T-helper 9 cell (primary cell): ENCODE measurements around the gene LRRTM2.
"Not testable (repeated sequence)": the region's sequence is repeated elsewhere in the genome, so short reads cannot be mapped to it uniquely, and the experiment has no call there.

Source experiments
- DNase-seq: peaks from one replicate; pipeline ENCODE4 v3.0.0-alpha.2; 2020
- total RNA-seq, 2 donors: gene quantifications; one replicate each; lab custom pipeline; 2026; lab: John Stamatoyannopoulos, UW

LRRTM2 gene, protein sequence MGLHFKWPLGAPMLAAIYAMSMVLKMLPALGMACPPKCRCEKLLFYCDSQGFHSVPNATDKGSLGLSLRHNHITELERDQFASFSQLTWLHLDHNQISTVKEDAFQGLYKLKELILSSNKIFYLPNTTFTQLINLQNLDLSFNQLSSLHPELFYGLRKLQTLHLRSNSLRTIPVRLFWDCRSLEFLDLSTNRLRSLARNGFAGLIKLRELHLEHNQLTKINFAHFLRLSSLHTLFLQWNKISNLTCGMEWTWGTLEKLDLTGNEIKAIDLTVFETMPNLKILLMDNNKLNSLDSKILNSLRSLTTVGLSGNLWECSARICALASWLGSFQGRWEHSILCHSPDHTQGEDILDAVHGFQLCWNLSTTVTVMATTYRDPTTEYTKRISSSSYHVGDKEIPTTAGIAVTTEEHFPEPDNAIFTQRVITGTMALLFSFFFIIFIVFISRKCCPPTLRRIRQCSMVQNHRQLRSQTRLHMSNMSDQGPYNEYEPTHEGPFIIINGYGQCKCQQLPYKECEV
- 0.24 to 0.35 reads per million in 2 donors for total RNA-seq

DNA sequence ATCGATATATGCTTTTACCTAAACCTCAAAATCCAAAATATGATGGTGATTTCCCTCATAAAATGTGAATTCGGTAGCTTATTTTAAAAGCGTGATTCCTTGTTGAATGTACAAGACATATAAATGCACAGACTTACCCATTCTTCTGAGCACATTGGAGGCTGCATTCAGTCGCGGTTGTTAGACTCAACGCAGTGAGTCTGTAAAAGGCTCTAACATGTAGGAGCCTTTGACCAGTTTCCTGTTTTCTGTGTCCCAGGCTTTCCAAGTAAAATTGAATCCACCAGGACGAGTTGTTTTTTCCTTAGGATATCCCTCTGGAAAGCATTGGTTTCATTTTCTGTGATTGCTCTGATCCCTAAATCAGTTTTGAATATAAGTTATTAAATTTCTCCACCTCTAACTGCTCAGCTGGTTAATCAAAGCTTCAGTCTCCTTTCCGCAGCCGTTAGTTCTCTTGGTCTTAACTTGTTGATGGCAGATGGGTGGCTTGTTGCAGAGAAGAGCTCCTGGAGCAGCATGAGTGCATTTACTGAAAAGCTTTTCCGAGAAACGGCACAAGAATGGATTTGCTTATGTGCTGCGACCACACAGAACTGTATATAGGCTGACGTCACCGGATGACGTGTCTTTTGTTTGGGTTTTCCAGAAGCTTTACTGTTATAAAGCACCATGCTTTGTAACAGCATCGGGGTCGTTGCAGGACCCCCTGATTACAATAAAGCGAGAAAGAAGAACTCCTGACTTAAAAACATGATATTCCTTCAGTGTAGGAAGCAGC, at the start of gene LRRTM2:
Gene LRRTM2, minus strand, starts transcription at position 565 of the 781 bp plus-strand sequence. Its CDS starts 424 bp downstream, at position 141.
- no peak for DNase-seq

DNA sequence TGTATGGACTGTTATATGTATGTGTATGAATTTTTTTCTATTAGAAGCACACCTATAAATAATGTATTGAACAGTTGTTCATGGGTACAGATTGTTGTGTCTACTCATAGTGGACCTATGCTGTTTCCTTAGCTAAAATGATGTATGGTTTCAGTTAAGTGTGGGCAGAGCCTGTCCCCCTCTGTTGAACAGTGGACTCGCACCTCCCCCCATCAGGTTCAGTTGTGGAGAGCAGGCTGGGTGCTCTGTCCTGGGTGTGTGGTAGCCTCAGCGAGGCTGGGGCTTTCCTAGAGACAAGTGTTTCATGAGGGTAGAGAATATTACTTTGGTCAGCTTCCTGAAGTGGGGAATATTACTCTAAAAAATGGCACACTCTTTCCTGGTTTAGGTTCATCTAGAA, 47.4 kb upstream of the LRRTM2 start:
- DNase-seq = no peak

DNA sequence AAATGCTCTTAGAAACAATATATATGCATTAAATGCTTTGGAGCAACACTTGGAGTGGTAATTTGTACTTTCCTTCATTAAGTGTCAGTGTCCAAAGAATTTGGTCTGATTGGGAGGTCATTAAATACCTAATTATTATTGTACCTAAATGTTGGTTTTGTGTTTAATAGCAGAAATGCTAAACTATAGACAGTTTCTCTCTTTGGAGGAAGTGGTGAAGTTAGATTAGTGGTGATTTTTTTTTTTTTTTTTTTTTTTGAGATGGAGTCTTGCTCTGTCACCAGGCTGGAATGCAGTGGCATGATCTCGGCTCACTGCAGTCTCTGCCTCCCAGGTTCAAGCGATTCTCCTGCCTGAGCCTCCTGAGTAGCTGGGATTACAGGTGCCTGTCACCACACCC, 46.2 kb upstream of the LRRTM2 start:
- not testable (repeated sequence) for DNase-seq

DNA sequence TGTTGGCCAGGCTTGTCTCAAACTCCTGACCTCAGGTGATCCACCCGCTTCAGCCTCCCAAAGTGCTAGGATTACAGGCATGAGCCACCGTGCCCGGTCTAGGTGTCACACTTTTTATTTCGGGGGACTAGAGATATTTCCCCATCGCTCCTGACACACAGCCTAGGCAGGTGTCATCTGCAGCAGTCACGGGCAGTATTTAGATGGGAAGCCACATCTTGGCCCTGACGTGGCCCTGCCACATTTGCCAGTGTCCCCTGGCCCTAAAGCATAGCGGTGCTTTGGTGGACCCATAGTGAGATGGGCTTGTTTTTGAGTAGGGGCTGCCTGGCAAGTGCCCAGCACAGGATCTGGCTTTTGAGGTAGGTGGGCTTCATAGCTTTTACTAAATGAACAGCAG, 45.0 kb upstream of the LRRTM2 start:
- DNase-seq = no peak

DNA sequence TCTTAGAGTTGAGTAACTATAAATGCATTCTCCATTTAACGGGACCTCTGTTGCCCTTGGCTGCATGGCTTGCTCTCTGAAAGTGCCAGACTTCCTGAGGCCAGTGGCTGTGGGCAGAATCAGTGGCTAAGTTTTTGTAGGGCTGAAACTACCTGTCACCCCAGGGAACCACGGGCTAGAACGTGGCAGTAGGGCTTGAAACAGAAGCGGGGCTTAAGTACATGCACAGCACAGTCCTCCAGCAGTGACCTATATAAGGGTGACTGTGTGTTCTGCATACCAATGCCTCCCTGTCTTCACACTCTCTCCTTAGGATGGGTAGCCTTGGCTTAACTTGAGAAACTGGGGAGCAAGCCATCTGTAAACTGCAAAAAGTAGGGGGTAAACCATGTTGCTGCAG, 43.6 kb upstream of the LRRTM2 start:
- DNase-seq = no peak

DNA sequence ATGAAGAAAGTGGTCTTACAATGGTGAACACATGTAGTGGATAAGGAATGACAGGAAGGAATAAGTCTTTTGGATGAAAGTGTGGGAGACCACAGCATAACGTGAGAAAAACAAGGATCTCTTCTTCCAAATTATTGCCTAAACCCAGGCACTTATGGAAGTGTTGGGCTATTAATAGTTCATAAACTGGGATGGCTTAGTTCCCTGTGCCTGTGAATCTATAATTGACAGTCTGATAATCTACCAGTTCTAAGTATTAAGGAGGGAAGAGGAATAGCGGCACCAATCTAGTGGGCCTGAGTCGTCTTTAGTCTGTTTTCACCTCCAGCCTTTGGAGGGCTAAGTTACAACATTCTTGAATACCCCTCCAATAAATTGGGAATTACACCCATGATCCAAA, 39.2 kb upstream of the LRRTM2 start:
- DNase-seq = no peak

DNA sequence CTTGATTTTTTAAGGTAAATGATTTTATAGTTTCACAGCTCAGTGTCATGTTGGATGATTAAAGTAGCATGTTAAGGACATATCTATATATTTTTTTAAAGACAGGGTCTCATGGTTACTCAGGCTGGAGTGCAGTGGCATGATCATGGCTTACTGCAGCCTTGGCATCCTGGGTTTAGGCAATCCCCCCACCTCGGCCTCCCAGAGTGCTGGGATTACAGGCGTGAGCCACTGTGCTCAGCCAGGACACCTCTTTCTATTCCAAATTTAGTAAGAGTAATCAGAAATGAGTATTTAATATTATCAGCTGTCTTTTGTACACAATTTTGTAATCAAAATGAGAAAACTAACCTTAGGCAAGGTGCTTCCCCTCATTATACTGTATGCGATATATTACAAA, 38.6 kb upstream of the LRRTM2 start:
- DNase-seq = no peak

DNA sequence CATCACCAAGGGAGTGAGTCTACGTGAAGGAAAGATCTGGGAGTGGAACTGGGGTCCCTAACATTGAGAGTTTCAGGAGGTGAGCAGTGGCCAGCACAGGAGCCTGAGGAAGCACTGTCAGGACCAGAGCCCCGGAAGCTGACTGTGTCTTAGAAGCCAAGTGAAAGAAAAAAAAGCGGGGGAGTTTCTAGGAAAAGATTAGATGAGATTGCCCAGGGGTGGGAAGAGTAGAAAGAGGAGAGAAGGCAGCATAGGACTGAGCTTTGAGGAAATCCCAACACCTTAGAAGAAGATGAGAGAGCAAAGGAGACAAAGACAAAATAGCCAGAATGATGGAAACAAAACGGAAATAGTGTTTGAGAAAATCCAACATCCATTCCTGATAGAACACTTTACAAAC, 37.0 kb upstream of the LRRTM2 start:
- DNase-seq = no peak

DNA sequence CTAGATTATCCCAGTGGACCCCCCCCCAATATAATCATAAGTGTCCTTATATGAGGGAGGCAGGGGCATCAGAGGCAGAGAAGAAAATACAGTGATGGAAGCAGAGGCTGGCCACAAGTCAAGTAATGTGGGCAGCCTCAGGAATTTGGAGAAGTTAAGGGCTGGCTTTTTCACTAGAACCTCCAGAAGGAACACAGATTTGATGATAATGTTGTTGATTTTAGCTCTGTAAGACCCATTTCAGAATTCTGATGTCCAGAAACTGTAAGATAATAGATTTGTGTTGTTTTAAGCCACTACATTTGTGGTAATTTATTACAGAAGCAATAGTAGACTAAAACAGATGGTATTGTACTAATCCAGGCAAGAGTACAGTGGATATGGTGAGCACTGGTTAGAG, 36.3 kb upstream of the LRRTM2 start:
- no peak for DNase-seq

DNA sequence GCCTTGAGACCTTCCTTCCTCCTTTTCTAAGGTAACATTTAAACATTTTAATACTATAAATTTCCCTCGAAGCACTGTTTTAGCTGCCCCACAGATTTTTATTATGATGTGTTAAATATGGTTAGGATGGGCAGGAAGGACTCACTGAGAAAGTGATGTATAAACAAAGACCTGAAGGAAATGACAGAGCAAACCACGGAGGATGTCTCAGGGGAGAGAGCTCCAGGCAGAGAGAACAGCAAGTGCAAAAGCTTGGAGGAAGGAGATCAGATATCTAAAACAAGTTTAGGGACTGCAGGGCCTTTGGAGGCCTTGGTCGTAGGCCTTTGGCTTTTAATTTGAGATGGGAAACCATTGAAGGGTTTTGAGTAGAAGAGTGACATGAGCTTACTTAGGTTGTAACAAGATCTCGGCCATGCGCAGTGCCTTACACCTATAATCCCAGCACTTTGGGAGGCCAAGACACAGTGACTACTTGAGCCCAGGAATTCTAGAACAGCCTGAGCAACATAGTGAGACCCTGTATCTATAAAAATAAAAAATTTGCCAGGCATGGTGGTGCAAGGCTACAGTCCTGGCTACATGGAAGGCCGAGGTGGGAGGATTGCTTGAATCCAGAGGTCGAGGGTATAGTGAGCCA, 35.5 kb upstream of the LRRTM2 start:
- DNase-seq = no peak

DNA sequence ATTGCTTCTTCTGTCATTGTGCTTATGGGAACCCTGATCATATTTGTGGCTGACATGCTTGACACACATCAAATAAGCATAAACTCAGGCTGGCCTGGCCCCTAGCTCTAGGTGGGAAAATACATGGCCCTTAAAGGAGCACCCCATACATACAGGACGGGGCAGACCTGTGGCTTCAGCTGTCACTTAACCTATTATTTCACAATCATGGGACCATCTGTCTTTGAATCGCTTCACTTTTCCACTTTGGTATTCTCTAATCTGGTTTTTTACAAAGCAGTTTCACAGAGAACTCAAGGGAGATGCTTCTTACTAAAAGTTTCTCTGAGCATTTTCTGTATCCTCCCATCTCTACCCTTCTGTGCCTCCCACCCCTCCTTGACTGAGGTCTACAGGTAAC, 34.6 kb upstream of the LRRTM2 start:
- DNase-seq = no peak

DNA sequence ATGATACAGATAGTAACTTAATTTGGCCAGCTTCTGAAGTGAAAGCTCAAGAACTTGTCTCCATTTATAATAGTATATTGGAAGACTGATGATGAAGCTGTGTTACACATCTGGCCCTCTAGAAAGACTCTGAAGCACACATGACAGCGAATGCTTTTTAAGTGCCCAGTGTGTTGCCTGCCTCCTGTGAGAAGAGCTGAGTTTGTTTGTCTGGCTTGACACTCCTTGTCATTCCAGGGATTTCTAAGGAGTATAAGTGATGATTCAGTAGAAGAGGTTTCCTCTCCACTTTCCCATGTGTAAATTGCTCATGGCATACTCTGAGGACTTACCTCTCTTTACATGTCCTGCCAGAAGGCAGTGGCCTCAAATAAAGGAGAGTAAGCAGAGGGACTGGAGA, 30.4 kb upstream of the LRRTM2 start:
- DNase-seq = no peak

DNA sequence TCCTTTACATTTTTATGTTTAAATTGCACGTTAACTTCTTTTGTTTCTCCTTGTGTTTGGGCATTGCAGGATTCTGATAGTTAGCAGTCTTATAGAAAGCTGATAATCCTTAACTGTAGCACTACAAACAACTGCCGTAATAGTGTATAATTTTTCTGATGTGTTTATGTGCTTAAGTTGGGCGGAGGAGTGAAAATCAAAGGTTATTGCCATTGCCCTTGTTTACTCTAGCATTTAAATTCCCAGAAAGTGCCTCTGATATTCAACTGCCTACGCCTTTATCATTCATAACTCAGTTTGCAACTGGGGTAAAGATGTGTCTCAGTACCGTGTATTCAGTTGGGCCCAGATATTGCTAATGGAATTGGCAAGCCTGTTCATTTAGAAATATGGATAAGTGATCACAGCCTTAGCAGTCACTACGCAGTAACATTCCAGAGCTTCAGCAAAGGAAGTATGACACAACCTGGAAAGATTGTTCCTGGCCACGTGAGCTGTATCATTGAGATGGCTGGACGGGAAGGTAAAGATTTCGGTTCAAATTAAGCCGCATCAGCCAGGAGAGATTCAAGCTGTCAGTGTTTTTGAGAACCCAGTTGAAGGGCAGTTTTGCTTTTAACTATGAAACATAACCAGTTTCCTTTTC, 28.1 kb upstream of the LRRTM2 start:
- no peak for DNase-seq

DNA sequence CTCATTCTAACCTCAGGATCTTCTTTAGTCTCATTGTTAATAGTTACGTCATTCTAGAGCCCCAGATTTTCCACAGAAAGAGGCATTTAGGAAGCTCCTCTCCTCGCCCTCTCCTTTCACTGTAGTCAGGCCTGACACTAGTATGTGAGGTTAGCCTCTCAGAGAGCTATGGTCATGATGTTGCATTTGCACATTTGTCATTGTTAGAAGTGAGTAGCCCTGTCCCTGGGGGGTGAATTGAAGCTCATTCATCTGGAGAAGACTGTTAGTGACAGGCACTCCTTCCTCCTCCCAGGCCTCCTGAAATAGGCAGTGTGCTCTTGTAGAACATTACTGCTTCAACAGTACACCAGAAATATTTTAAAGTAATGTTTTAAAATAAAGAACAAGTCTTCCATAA, 26.6 kb upstream of the LRRTM2 start:
- no peak for DNase-seq

DNA sequence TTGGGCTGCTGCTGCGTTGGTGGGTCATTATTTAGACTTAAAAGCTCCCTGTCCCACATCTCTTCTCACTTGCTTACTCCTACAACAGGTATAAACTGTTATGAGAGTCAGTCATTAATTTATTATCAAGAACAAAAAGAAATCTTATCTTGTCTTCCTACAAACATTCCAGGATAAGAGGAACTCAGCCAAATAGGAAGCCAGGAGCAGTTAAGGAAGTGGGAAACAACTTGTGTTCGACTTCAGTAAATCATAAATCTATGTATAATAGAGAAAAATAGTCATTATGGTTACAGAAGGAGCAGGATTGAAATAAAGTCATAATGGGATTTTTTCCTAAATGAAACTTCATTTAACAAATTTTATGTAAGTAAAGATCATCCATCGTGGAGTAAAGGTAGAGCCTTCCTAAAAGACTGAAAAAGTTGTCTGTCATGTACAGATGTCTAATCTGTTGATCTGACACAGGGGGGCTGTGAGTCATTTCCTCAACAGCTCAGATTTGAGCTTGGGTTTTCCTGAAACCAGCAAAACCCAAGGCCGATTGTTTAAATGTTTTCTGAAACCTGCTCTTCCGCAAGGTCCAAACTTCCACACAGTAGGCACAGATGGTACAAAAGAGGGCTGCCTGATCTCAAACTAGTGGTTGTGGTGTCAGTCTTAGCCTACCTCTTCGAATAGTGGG, 25.3 kb upstream of the LRRTM2 start:
- DNase-seq = no peak

DNA sequence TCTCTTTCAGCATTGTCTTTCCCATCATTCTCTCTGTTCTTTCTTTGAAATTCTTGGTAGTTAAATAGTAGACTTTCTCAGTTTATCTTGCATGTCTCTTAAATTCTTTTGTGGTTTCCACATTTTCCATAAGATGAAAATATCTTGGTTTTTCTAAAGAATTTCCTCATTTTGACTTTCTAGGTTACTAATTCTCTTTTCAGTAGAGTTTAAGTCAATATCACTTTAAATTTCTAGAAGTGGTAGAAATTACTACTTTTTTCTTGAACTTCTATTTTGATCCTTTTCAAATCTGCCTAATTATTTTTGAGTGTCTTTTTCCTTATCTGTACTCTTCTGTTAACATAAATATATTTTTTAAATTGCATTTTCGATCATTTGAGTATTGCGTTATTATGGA, 23.6 kb upstream of the LRRTM2 start:
- no peak for DNase-seq

DNA sequence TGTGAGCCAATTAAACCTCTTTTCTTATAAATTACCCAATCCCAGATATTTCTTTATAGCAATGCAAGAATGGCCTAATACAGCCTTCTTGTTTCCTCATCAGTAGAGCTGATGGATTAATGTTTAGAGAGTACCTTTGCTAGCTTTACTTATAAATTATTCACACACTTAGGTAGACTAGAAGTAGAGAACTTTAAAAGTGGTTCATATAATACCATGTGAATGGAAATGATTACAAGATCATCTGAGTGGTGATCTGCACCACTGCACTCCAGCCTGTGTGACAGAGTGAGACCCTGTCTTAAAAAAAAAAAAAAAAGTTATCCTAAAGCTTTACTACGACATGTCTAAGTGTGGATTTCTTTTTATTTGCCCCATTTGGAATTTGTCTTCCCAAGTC, 23.2 kb upstream of the LRRTM2 start:
- DNase-seq = no peak

DNA sequence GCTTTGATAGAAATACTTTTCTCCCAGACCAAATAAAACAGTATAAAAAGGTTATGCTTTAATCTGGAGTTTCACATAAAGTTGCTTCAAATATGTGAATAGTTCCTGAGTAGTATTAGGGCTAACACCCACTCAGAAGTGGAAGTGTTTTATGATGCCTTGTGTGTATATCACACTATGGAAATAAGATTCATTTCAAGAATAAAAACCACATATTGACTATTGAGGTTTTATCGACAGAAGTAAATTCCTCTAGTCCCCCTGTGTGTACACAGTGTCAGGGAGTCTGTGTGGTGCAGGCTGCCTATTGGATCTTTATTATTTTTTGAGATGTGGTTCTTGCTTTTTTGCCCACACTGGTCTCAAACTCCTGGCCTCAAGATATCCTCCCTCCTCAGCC, 20.8 kb upstream of the LRRTM2 start:
- no peak for DNase-seq

DNA sequence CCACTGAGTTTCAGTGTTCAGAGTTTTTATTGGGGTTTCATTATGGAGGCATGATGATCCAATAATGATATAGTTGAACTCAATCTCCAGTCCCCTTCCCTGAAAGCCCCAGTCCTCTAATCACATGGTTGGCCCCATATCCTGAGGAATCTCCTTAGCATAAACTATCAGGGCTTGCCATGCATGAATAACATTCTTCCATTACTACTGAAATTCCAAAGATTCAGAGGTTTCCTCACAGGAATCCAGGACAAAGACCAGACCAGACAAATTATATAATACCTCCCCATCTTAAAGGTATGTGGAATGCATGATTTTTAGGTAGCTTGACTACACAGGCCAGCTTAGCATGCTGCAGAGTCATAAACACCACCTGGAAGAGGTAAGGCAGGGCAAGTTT, 15.5 kb upstream of the LRRTM2 start:
- no peak for DNase-seq

DNA sequence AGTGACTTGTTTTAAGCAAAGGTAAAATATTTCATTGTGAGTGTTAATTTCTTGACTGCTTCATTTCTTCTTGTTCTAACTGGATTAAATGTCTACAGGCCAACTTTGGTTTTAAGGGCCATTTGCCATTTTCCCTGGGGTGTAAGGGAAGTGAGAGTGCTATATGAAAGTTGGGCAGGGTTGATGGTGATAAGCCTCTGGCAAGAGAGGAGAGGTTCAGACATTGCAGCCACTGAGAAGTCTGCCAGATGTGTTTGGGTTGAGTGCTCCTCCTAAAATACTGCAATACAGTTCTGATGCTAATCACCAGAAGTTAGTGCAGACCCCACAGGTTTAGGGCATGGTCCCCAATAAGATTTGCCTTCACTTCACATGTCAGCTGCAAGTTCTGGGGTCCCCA, 14.9 kb upstream of the LRRTM2 start:
- DNase-seq = no peak

DNA sequence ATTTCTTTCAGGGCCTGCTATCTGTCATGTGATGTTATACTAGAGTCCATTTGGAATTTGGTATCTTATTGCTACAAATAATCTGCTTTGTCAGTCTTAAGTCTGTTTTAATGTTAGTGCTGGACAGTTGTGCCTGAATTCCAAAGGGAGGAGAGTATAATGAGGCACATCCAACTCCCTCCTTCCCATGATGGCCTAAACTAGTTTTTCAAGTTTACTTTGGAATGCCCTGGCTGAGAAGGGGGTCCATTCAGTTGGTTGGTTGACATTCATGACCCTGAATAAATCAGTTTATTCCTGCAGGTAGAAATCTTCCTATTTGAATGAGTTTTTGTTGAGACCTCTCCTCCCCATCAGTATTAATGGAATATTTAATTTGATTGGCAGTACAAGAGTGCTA, 9.4 kb upstream of the LRRTM2 start:
- no peak for DNase-seq

DNA sequence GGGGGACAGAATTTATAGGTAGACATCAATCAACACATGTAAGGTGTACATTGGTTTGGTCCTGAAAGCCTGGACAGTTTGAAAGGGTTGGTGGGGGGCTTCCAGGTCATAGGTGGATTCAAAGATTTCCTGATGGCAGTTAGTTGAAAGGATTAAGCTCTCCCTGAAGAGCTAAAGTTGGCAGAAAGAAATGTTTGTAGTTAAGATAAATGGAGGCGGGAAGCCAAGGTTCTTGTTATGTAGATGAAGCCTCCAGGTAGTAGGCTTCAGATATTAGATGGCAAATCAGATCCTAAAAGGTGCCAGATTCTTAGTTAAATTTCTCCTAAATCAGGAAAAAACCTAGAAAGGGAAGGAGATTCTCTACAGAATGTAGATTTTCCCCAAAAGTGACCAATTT, 9.0 kb upstream of the LRRTM2 start:
- no peak for DNase-seq
